Gastrocnemius medialis (tissue), 4 donors: ENCODE results near the gene PCDHB3.

Experiments used
- CTCF ChIP-seq, 5 experiments: fragments of 450-650 bp in 3 of 5; fragments of 200-600 bp in 2 of 5; sonication (generic) in 2 of 5; IDR thresholded peaks in 4 of 5; conservative IDR thresholded peaks in 1 of 5; 1 replicate in 4 of 5; 2 replicates in 1 of 5; pipeline ENCODE4 v1.5.1; 2016 to 2019; ENCODE audit warnings: antibody characterized with exemption in 5 of 5, mild to moderate bottlenecking in 3 of 5, moderate library complexity in 3 of 5
- POLR2A ChIP-seq, 2 donors: fragments of 450-650 bp; IDR thresholded peaks; one replicate each; pipeline ENCODE4 v1.6.1; 2017; ENCODE audit warnings: antibody characterized with exemption in 2 of 2, mild to moderate bottlenecking in 2 of 2, moderate library complexity in 2 of 2

- TF ChIP-seq POLR2A (IDR thresholded peaks at IDR 0.05) (no peak), CTCF (IDR thresholded peaks at IDR 0.05 in 4 of 5, conservative IDR thresholded peaks at IDR 0.05 in 1 of 5) (no peak)
These were observed 5.1 kb downstream of the PCDHB3 start for GRCh38 chr5:141105350-141105749.
